AG08395 (cell line): ENCODE data around the gene SOX5.

Experiments used
- DNase-seq: peaks from one replicate; pipeline ENCODE4 v3.0.0; 2012; ENCODE audit warnings: mixed read lengths, low spot score

Gene SOX5

GRCh38 chr12:23949348-23950209, at the start of gene SOX5:
Gene SOX5 (minus strand): TSS chr12:23949670. CDS start chr12:23949601, 69 bp downstream.
- DNase-seq: no peak

DNA sequence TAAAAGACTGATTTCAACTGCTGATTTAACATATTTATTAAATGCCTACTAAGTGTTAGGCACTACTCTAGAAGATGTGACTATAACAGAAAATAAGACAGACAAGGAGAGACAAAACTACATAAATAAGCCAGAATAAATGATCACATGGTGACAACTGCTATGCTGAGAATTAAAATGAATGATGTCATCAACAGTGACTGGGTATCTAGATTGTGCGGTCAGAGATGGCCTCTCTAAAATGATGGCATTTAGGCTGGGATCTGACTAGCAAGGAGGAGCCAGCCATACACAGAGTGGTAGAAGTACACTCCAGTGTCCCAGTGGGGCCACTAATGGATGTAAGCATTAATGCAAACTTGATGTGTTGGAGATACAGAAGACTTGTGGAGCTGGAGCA, 37.6 kb upstream of the SOX5 start:
- no peak for DNase-seq

DNA sequence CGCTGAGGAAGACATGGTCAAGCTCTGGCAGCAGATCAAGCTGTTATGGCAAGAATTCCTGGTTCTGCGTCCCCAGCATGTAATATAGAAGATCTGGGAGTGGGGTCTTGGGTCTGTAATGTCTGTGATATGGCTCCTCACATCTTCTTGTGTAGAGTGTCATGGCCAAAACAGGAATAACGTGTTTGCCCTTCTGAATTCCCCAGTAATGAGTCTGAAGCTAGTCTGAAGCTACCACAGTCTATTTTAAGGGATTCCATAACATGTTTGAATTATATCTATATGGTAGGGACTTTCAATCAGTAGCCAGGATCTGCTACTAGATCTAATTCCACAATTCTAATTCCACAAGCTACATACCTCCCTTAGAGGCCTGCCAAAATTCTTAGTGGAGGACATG, 31.4 kb upstream of the SOX5 start:
- no peak for DNase-seq

- no peak for DNase-seq
These were observed 15.3 kb upstream of the SOX5 start for GRCh38 chr12:23964812-23965211.

GRCh38 chr12:23959826-23960225, 10.4 kb upstream of the SOX5 start:
- DNase-seq: no peak

DNA sequence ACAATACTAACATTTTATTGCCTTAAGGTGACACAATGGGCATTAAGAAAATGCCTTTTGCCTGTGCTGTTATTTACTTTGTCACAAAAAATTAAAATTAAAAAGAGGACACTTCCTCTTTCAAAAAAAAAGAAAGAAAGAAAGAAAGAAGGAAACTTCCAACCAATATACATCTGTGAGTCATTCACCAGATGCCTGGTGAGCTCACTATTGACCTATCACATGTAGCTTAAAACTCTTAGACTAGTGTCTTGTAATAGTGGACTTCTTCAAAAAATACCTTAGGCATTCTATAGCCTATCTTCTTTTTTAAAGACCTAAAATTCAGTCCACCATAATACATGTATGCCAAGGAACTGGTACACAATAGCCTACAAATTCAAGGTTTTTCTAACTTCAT, 4.9 kb upstream of the SOX5 start:
- no peak for DNase-seq

DNA sequence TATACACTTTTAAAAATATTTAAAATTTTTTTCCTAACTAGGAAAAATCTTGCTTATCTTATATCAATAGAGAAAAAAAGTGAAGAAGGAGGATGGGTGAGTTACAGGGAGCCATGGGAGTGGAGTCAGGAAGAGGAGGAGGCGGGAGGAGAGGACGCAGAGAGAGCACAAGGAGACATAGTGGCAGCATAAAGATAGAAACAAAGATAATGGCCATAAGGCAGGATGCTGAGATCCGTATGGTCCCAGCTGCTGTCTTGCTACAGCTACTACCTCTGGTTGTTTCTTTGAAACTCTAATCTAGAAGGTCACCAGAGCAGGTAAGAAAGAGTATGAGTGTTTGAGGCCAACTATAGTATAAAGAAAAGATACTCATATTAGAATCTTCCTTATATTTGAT, 2.6 kb upstream of the SOX5 start:
- DNase-seq: no peak

GRCh38 chr12:23950775-23951451, 1.4 kb upstream of the SOX5 start:
- no peak for DNase-seq

DNA sequence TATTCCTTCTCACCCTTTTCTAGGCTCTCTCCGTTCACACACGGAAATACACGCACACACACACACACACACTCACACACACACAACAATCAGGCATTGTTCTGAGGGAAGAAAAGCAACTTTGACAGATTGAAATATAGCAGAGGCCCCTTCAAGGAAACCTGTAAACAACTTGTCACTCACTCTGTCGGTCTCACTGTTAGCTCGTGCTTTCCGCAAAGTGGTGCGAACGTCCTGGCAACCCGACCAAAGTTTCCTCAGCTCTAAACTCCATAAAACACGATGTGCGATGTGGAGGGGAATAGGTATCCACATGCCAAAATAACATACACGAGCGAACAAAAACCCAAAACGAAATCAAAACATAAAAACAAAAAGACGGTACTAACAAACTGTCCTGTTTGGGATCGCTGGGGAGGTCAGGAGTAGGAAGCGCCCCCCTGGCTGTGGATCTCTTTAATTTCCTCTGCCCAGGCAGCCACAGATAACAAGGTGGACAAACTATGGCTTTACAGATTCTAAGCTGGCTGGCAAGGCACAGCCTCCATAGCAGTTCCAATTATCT, 822 bp upstream of the SOX5 start:
- no peak for DNase-seq

- no peak for DNase-seq
These were observed 1.2 kb downstream of the SOX5 start for GRCh38 chr12:23948291-23948690.

GRCh38 chr12:23947395-23947794, 2.1 kb downstream of the SOX5 start:
- DNase-seq: no peak

DNA sequence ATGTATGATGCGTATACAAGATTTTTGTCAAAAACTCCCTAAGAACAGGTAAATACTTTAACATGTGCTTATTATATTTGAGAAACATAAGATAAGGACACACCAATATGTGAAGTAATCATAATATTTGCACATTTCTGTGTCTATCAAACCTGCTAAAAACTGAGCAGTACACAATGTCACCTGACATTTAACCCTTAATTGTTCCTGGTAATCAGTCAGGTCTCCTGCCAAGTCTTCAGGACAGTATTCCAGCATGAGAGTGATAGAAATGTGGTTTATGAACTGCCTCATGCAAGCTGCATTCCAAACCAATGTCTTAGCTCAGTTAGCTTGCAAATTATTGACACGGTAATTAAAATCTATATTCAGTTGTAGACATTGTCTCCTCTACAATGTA, 4.2 kb downstream of the SOX5 start:
- no peak for DNase-seq

DNA sequence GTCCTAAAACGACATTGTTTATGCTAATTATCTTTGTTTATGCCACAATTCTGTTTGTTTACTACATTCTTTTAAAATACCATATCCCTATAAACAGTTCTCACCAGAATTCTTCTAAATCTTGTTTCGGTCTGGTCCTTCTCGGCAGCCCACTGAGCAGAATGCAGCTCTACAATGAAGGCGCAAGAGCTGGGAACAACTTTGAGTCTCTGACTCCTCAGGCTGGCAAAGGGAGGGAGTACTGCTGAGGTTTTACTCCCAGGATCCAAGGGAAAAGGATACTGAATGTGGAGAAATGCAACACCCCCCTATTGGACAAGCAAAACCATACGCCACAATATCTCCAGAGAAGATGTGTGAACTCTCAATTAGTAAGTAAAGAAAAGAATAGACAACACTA, 5.4 kb downstream of the SOX5 start:
- no peak for DNase-seq

DNA sequence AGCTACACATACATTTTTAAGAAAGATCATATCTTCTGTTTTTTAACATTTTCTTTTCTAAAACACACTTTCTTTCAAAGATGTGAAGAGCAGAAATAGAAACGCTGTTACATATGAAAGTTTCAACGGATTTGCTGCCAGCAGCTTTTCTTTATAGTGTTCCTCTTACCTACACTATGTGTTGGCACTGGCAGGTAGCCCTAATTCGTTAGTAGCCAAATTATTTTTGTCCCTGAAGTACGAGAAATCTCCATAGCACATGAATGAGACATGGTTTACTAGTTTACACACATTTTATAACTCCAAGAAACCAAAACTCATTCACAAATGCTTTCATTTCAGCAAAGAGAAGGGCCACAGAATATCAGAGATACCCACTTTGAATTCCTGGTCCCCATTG, 6.6 kb downstream of the SOX5 start:
- DNase-seq: no peak

- DNase-seq: no peak
These were observed 7.7 kb downstream of the SOX5 start for GRCh38 chr12:23941780-23942179.

DNA sequence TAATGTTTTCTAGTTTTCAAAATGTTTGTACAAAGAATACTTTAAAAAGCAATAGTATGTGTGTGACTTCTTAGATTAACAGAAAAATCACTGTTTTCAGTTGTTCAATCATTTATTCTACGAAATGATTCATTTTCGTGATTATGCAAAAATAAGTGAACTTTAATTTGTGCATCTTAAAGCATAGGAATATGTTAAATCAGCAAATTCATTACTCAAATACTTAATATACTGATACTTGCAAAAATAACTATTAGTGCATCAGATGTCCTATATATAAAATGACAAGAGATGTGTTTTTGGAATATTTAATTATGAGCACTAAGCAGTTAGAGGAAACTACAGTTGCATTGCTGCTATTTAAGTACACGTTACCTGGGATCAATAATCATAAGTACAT, 11.0 kb downstream of the SOX5 start:
- no peak for DNase-seq

- DNase-seq: no peak
These were observed 18.3 kb downstream of the SOX5 start for GRCh38 chr12:23931176-23931575.

GRCh38 chr12:23930599-23930998, 18.9 kb downstream of the SOX5 start:
- DNase-seq: no peak

- DNase-seq: no peak
These were observed 19.6 kb downstream of the SOX5 start for GRCh38 chr12:23929906-23930305.

DNA sequence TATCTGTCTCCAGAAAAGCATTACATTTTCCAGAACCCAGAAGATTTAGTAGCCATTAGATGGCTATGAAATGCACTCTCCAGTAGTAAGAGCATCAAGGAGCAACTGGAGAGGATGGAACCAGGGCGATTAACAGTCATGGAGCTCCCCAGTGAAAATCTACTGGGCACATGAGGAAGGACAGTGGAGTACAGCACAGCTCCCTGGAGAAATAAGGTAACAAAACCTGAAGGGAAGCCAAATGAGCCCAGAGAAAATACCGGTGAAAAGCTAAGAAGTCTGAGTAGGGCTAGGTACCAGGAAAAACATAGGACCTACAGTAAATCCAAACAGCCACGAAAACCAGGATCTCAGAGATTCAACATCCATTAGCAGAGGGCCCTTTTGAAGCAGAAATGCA, 21.6 kb downstream of the SOX5 start:
- no peak for DNase-seq

DNA sequence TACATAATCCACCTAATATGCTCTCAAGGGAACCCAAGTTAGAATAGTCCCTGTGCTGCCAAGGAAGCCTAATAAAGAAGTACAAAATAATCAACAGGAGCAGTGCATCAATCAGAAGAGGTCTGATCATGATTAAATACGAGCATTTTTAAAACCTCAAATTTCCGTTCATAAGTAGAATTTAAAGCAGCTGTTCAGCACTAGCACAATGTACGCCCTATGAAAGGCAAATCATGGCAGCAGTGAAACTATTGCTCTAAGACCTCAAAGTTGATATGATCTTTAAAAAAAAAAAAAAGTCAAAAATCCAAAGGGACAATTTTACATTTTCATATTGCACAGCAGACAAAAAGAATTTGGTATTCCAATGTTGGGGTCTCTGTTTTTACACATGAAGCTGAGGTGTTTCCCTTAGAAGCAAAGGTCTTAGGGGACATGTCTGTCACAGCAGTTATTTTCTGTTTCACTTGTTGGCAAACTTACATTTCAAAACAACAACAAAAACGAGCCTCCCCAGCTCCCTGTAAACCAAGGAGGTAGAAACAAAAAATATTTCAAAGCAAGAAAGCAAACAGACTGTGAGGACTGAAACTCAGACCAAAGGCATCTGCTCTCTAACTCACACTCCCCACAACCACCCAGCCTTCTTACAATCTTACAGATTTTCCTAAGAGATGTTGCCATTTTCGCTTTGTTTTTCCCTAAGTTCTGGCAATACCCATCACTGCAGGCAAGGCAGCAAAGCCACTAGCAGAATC, 28.2 kb downstream of the SOX5 start:
- DNase-seq: no peak

DNA sequence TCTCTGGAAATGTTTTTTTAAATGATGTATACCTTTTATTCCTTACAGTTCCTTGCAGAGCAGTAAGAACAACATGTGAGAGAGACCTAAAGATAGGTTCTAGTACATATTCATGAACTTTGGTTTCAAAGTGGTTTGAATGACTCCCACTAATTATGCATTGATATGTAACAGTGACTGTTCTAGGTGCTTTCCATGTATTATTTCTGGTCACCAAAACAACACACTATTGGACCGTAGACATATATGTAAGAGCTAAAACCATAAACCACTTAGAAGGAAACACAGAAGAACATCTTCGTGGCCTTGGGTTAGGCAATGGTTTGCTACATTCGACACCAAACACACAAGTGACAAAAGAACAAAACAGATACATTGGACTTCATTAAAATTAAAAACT, 37.9 kb downstream of the SOX5 start:
- no peak for DNase-seq

DNA sequence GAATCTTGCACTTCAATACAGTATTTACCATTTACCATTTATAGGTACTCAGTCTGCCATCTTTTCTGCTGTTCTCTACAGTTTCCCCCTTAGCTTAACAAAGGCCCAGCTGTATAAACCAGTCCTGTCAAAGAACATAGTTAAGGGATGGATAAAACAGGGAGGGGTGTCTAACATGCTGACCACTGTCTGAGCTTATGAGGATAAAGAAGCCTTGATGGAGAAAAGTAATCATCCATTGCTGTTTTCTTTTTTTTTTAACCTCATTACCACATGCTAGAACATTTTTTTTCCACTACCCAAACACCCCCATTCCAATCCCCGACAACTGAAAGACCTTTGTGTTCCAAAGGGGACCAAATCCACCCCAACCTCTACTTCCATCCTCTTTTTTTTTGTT, 39.9 kb downstream of the SOX5 start:
- DNase-seq: no peak
